Ascending aorta (tissue), 2 donors: ENCODE results near the gene TRIM65. TPM values are rescaled to one million over a fixed set of nuclear protein-coding genes. Genes with fewer than 3 reads are reported as not detected.
"Not testable (repeated sequence)": the region's sequence is repeated elsewhere in the genome, so short reads cannot be mapped to it uniquely, and the experiment has no call there.

ENCODE experiments used
- DNase-seq, 2 donors: peaks; one replicate each; pipeline ENCODE4 v3.0.0-alpha.2; 2019; ENCODE audit warnings: low spot score in 2 of 2
- H3K27ac ChIP-seq, 2 donors: fragments of 200-600 bp; sonication (generic); one replicate each; pipeline ENCODE4 v1.5.1; 2016 to 2017; ENCODE audit warnings: mild to moderate bottlenecking in 1 of 2
- H3K27me3 ChIP-seq: fragments of 200-600 bp; sonication (generic); one replicate; pipeline ENCODE4 v1.5.1; 2017
- H3K36me3 ChIP-seq, 2 donors: fragments of 200-600 bp; sonication (generic); one replicate each; pipeline ENCODE4 v1.5.1; 2016
- H3K4me1 ChIP-seq, 2 donors: fragments of 200-600 bp; sonication (generic); one replicate each; pipeline ENCODE4 v1.5.1; 2016 to 2017; ENCODE audit warnings: mild to moderate bottlenecking in 1 of 2
- H3K4me3 ChIP-seq, 2 donors: fragments of 200-600 bp; sonication (generic); one replicate each; pipeline ENCODE4 v1.5.1; 2016 to 2017; ENCODE audit warnings: mild to moderate bottlenecking in 1 of 2
- H3K9me3 ChIP-seq, 2 donors: fragments of 200-600 bp; sonication (generic); one replicate each; pipeline ENCODE4 v1.5.1; 2016
- intact Hi-C: fragments of 100-400 bp; cut with DNase I; formaldehyde crosslinking; loops from one replicate; pipeline ENCODE4 v1.15.1; 2023
- total RNA-seq: library from RNA; depleted of rRNA; stranded (reverse); fragments of >200 nt; gene quantifications from one replicate; pipeline ENCODE4 v1.1.0, GENCODE V29; 2016
- TF ChIP-seq, protein P1 (sequence below), 3 experiments: fragments of 200-600 bp in 2 of 3; fragments of 450-650 bp in 1 of 3; sonication (generic) in 2 of 3; IDR thresholded peaks; one replicate each; pipeline ENCODE4 v1.5.1; 2016 to 2019; ENCODE audit warnings: antibody characterized with exemption in 3 of 3, mild to moderate bottlenecking in 1 of 3, moderate library complexity in 1 of 3

The TRIM65 gene
- total RNA-seq, 1 donor from 2014 or later = 43.3 TPM

DNA sequence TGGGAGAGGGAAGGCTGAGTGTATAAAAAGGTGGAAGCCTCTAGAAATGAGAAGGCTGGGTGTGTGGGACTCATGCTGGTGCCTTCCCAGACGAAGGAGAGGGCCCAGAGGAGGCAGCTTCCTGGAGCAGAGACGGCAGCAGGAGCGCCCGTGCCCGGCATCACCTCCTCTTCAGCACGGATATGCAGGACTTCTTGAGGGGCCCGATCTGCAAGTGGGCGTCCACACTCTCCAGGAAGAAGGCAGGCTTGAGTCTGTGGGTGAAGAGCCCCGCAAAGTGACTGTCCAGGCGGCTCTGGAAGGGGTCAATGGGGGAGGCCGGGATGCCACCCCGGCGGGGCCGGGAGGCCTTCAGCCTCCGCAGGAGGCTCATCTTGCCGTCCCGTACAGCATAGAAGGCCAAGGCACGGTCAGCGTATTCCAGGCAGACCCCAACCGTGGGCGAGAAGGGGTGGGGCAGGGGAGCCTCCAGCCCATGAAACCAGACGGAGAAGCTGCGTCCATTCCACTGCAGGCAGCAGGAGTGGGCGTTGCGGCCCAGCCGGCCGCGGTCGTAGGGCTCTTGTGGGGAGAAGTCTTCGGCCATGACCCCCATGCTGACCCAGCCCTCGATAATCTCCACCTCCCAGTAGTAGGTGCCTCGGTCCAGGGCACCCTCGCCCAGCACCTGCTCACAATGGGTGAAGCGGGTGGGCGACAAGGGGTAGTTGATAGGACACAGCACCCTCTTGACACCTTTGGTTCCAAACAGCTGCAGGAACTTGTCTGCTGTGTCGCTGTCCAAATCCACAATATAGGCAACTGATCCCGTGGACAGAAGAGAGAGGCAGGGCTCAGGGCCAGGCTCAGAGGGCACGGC lies 22.2 kb downstream of the TRIM65 start:
- H3K27me3 ChIP-seq = no peaks in the 10 kb centered on the region
- peaks cover 47 to 70% of the 10 kb centered on the region in 2 donors for H3K4me1 ChIP-seq
- H3K9me3 ChIP-seq = no peaks in the 10 kb centered on the region
- DNase-seq = no peak
- peak overlapping the region; percentile 96 to 99 for H3K27ac ChIP-seq
- peaks cover 13% of the 10 kb centered on the region in 2 donors for H3K36me3 ChIP-seq
- intact Hi-C loops = loop anchor here (10.0 kb wide), 1 partner anchor 210 kb away; the partner anchor contains the start of genes RECQL5 and SAP30BP
- peak overlapping the region in 1 of 2 donors; percentile 85 for H3K4me3 ChIP-seq
- TF ChIP-seq, protein P1, sequence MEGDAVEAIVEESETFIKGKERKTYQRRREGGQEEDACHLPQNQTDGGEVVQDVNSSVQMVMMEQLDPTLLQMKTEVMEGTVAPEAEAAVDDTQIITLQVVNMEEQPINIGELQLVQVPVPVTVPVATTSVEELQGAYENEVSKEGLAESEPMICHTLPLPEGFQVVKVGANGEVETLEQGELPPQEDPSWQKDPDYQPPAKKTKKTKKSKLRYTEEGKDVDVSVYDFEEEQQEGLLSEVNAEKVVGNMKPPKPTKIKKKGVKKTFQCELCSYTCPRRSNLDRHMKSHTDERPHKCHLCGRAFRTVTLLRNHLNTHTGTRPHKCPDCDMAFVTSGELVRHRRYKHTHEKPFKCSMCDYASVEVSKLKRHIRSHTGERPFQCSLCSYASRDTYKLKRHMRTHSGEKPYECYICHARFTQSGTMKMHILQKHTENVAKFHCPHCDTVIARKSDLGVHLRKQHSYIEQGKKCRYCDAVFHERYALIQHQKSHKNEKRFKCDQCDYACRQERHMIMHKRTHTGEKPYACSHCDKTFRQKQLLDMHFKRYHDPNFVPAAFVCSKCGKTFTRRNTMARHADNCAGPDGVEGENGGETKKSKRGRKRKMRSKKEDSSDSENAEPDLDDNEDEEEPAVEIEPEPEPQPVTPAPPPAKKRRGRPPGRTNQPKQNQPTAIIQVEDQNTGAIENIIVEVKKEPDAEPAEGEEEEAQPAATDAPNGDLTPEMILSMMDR (IDR thresholded peaks at IDR 0.05) = no peak

DNA sequence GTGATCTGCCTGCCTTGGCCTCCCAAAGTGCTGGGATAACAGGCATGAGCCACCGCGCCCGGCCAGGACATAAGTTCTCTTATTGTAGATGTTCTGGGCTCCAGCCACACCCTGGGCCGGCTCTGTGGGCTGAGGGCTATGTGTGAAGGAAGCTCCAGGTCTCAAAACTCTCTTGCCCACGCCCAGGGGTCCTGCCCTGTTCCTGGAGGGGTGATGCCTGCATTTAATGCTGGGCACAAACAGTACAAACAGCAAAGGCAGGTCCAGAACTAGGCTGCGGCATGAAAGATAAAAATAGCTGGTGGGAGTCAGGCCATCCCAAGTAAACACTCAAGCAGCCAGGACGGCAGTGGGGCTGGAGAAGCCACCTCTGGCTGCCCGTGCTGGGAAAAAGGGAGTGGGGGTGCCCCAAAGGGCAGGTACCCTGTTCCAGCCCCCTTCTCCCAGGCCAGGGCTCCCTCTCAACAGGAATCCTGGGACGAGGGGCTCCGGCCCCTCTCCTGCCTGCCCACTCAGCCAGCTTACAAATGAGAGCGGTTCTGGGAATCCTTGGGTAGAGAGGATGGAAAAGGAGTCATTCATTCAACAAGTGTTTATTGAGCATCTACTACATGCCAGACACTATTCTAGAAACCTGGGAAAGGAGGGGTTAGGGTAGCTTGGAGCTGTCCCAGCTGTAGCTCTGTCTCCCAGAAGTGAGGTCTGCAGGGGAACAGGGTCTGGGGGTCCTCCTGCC lies 23.0 kb downstream of the TRIM65 start:
- intact Hi-C loops = loop anchor here (10.0 kb wide), 1 partner anchor 209 kb away; the partner anchor contains the start of genes RECQL5 and SAP30BP
- DNase-seq = peak in 1 of 2 donors; percentile 78
- H3K4me1 ChIP-seq = peaks cover 52 to 74% of the 10 kb centered on the region in 2 donors

DNA sequence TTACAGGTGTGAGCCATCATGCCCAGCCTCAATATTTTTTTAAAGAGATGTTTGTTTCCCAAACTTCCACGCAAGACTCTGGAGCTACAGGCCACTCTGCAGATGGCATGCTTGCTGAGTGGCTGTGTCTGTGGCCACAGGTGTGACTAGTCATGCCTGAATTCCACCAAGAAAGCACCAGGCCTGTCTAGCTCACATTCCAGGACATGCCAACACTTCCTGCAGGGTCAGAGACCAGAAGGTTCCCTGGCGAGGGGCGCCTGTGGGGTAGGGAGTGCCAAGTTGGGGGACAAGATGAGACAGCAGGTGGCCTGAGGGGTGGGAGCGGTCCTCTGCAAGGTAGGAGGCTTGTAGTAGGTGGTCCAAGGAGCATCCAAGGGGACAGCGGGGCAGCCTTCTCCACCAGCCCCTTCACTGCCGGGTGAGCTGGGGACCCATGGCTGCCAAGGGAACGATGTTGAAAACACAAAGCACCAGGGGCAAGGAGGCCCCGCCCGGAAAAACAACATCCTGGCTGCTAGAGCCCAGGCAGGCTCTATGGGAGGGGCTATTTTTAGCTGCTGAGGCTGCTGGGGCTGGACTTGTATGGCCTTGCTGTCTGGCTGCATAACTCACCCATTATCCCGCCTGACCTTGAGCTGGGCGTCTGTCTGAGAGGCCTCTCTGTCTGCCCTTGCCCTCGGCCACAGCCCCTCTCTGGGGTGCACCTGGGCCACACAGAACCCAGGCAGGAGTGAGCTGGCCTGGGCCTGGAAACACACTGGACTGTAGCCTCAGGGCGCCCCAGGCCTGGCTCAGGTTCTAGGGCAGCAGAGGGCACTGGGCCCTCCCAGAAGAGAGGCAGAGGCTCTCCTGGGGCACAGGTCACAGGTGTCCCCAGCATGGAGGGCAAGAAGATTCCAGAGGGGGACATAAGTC lies 24.1 kb downstream of the TRIM65 start:
- DNase-seq = peak; percentile 69 to 96
- intact Hi-C loops = loop anchor here (1.0 to 10.0 kb wide), 2 partner anchors 17 to 208 kb away; partner anchors contain the start of genes RECQL5, SAP30BP and WBP2
- no peaks in the 10 kb centered on the region for H3K9me3 ChIP-seq
- peak overlapping the region; percentile 96 to 99 for H3K27ac ChIP-seq
- H3K36me3 ChIP-seq = peaks cover 13% of the 10 kb centered on the region in 2 donors
- no peaks in the 10 kb centered on the region for H3K27me3 ChIP-seq
- peaks cover 52 to 77% of the 10 kb centered on the region in 2 donors for H3K4me1 ChIP-seq
- TF ChIP-seq, protein P1 (IDR thresholded peaks at IDR 0.05) = no peak
- peak overlapping the region; percentile 14 to 85 for H3K4me3 ChIP-seq

More for the DNA sequence above, 23.0 kb downstream of the TRIM65 start:
- H3K27ac ChIP-seq = peak overlapping the region; percentile 96 to 99
- TF ChIP-seq, protein P1 (IDR thresholded peaks at IDR 0.05) = no peak
- H3K27me3 ChIP-seq = no peaks in the 10 kb centered on the region
- peak overlapping the region in 1 of 2 donors; percentile 85 for H3K4me3 ChIP-seq
- H3K36me3 ChIP-seq = peaks cover 13% of the 10 kb centered on the region in 2 donors
- H3K9me3 ChIP-seq = no peaks in the 10 kb centered on the region

DNA sequence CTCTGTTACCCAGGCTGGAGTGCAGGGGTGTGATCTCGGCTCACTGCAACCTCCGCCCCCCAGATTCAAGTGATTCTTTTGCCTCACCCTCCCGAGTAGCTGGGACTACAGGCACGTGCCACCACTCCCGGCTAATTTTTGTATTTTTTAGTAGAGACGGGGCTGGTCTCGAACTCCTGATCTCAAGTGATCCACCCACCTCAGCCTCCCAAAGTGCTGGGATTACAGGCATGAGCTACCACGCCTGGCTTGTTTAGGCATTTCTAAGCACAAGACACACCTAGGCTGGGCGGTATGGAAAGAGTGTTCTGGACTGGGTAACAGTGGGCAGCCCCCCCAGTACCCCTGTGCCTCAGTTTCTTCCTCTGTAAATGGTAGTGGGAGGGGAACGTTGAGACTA lies 26.5 kb downstream of the TRIM65 start:
- H3K27me3 ChIP-seq, H3K9me3 ChIP-seq, DNase-seq: not testable (repeated sequence)
- Histone ChIP-seq H3K36me3 (peaks cover 13% of the 10 kb centered on the region in 2 donors), H3K4me1 (peaks cover 40 to 60% of the 10 kb centered on the region in 2 donors), H3K27ac (peak overlapping the region; percentile 96 to 99), H3K4me3 (peak overlapping the region in 1 of 2 donors; percentile 31)
- intact Hi-C loops = loop anchor here (10.0 kb wide), 1 partner anchor 205 kb away; the partner anchor contains the start of genes RECQL5 and SAP30BP

DNA sequence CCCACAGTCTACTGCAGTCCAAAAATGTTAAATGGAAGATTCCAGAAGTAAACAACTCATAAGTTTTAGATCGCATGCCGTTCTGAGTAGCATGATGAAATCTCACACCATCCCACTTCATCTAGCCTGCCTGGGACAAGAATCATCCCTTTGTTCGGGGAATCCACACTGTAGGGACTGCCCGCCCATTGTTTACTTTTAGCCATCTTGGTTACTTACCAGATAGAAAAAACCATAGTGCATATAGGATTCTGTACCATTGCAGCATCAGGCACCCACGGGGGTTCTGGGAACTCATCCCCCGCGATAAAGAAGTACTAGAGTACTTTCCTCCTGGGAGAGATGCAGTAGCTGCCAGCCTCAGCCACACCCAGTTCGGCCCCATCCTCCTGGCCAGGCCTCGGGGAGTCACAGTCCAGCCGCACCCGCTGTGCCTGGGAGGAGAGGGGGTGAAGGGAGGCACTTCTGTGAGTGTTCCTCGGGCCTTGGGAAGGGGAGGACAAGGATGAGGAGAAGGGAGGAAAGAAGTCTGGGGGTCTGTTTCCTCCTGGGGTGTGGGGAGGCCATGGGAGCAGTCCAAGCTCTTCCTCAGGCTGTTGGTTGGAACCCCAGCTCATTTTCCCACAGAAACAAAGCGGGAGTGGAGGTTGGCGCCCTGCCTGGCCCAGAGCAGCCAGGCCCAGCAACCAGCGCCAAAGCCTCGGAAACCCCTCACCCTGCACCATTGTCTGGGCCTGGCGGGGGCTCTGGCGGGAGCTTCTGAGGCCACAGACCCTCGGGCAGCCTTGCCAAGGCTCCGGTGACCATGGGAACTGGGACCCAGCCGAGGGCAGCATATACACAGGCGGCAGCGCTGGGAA lies 27.2 kb downstream of the TRIM65 start:
- intact Hi-C loops = loop anchor here (10.0 kb wide), 1 partner anchor 205 kb away; the partner anchor contains the start of genes RECQL5 and SAP30BP
- H3K27ac ChIP-seq = peak overlapping the region; percentile 96 to 99
- no peak for DNase-seq
- TF ChIP-seq, protein P1 (IDR thresholded peaks at IDR 0.05) = no peak
- H3K4me3 ChIP-seq = peak overlapping the region in 1 of 2 donors; percentile 31
- H3K27me3 ChIP-seq = no peaks in the 10 kb centered on the region
- H3K36me3 ChIP-seq = peaks cover 5 to 7% of the 10 kb centered on the region in 2 donors
- no peaks in the 10 kb centered on the region for H3K9me3 ChIP-seq
- peaks cover 33 to 55% of the 10 kb centered on the region in 2 donors for H3K4me1 ChIP-seq

DNA sequence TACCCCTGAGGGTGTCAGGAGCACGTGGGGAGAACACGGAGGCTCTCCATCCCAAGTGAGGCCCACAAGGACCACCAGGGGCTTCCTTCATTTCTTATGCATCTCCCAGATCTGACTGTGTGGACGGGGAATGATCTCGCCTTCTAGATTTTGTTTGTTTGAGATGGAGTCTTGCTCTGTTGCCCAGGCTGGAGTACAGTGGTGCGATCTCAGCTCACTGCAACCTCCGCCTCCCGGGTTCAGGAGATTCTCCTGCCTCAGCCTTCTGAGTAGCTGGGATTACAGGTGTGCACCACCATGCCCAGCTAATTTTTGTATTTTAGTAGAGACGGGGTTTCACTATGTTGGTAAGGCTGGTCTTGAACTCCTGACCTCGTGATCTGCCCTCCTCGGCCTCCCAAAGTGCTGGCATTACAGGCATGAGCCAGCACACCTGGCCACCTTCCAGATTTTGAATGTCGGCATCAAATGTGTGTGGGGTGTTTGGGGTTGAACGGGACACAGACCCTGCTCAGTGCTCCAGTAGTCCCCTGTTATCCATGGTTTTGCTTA lies 27.9 kb downstream of the TRIM65 start:
- DNase-seq, H3K9me3 ChIP-seq, intact Hi-C loops, H3K36me3 ChIP-seq, H3K27me3 ChIP-seq: not testable (repeated sequence)
- H3K4me1 ChIP-seq = peaks cover 26 to 52% of the 10 kb centered on the region in 2 donors
- peak overlapping the region in 1 of 2 donors; percentile 31 for H3K4me3 ChIP-seq
- peak overlapping the region; percentile 96 to 99 for H3K27ac ChIP-seq

DNA sequence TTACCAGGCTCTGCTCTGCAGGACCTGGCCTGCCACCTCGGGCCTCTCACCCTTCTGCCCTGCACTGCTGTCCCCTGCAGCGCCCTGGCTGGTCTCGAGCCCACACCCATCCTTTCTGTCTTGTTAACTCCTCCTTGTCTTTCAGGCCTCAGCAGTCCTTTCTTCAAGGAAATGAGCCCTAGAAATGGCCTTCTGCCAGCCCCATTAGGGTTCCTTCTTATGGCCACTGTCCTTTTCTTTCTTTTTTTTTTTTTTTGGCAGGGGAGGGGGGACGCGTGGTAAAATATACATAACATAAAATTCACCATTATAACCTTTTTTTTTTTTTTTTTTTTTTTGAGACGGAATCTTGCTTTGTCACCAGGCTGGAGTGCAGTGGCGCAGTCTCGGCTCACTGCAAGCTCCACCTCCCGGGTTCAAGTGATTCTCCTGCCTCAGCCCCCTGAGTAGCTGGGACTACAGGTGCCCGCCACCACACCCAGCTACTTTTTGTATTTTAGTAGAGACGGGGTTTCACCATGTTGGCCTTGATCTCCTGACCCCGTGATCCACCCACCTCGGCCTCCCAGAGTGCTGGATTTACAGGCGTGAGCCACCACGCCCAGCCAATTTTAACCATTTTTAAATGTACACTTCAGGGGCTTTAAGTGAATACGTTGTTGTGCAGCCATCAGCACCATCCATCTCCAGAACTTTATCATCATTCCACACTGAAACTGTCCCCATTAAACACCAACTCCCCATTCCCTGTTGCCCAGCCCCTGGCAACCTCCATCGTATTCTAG lies 31.2 kb downstream of the TRIM65 start:
- H3K4me3 ChIP-seq, H3K36me3 ChIP-seq, H3K27ac ChIP-seq, H3K9me3 ChIP-seq, intact Hi-C loops, H3K27me3 ChIP-seq, DNase-seq: not testable (repeated sequence)
- peaks cover 12 to 26% of the 10 kb centered on the region in 2 donors for H3K4me1 ChIP-seq
